GM12892 (cell line): ENCODE data around the gene S100A8.

ENCODE experiments used
- DNase-seq: peaks from one replicate; pipeline ENCODE4 v3.0.0; 2011; ENCODE audit not compliant: insufficient read length
- FAIRE-seq: peaks from 2 replicates; lab custom pipeline; 2011; peaks lifted over from hg19 to GRCh38; lab: Jason Lieb, UNC
- POLR2A ChIP-seq: IDR thresholded peaks from 2 replicates; pipeline ENCODE4 v1.6.1; 2011; ENCODE audit warnings: low read depth, low read length, control low read depth
- POLR2AphosphoS5 ChIP-seq: IDR thresholded peaks from 2 replicates; pipeline ENCODE4 v1.6.1; 2011; ENCODE audit warnings: low read depth, low read length, control low read depth
- TAF1 ChIP-seq: IDR thresholded peaks from 2 replicates; pipeline ENCODE4 v1.6.1; 2011; ENCODE audit warnings: low read depth, mild to moderate bottlenecking, control low read depth, low read length, borderline replicate concordance

S100A8 gene

DNA sequence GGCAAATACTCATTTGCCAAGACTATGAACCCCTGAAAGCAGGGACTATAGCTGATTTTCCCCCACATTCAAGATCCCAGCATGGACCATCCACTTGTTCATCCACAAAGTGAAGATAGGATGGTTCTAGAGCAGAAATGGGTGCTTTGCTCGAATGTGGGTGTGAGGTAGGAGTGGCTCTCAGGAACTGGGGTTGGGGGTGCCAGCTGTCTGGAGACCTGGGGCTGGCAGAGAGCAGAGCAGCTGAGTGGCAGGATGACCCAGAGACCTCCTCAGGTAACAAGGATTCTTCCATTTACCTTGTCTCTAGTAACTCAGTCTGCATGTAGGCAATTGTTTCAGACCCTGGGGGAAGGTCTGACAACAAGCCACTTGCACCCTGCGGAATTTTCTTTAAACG, 27.2 kb downstream of the S100A8 start:
- no peak for FAIRE-seq
- TF ChIP-seq TAF1 (no peak), POLR2AphosphoS5 (no peak), POLR2A (no peak)
- no peak for DNase-seq

DNA sequence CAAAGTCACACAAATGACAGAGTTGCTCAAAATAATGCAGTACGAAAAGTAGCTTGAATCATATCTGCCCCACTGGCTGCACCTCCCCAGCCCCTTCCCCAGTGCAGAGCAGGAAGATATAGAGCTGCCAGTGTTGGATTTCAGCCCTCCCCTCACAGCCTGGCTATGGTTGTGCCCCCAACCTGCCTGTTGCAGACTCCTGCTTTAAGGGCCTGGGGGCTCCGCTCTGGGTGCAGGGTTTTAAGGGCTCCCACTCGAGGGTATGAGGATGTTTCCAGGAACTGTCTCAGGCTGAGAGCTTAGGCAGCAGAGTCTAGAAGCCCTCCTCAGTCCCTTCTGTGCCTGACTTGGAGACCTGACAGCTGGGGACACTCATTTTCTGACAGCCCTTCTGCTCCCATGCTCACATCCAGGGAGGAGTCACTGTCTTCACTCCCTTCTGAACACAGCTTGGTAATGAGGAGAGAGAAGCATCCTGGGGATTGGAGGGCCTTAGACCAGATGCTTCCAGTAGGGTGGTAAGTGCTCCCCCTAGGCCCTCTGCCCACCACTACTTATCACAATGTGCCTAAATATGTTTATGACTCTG, 28.6 kb downstream of the S100A8 start:
- FAIRE-seq (no peak), DNase-seq (no peak)
- TF ChIP-seq POLR2A (no peak), TAF1 (no peak), POLR2AphosphoS5 (no peak)

DNA sequence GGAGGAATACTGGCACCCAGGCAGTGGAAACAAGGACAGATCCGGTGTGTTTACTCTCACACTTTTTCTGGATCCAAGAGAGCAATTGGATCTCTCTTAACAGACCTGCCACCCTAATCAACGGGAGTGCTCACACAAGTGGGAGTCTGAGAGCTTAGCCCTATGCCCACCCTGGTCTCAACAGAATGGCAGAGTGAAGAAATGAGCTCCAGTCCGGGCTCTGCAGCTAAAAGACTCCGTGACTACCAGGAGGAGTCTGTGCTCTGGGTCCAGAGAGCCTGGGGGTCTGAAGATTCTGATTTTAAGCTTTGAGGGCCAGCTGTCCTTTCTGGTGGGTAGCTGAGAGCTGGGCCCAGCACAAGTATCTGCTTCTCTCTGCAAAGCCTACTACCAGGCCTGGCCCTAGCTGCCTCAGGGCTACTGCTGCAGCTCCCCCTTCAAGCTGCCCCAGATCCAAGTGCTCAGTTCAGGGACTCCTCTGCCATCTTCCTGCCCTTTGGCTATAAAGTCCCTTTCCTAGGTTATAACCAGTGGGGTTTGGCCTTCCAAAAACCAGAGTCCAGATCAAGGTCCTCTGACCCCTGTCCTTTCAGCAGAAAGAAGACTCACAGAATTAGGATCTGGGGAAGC, 29.3 kb downstream of the S100A8 start:
- TF ChIP-seq TAF1 = no peak
- no peak for FAIRE-seq
- no peak for DNase-seq

DNA sequence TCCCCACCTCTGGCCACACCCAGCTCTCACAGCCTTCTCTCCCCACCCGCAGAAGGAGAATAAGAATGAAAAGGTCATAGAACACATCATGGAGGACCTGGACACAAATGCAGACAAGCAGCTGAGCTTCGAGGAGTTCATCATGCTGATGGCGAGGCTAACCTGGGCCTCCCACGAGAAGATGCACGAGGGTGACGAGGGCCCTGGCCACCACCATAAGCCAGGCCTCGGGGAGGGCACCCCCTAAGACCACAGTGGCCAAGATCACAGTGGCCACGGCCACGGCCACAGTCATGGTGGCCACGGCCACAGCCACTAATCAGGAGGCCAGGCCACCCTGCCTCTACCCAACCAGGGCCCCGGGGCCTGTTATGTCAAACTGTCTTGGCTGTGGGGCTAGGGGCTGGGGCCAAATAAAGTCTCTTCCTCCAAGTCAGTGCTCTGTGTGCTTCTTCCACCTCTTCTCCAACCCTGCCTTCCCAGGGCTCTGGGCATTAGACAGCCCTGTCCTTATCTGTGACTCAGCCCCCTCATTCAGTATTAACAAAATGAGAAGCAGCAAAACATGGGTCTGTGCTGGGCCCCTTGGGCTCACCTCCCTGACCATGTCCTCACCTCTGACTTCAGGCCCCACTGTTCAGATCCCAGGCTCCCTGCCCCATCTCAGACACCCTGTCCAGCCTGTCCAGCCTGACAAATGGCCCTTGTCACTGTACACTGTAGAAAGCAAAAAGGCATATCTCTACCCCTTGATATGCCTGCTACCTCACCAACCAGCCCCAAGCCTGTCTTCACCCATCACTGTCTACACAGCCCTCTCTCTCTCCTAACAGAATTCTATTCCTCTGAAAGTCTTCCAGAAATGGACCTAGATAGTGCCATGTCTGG, 30.0 kb downstream of the S100A8 start:
- no peak for DNase-seq
- no peak for TF ChIP-seq POLR2A
- no peak for TF ChIP-seq TAF1
- TF ChIP-seq POLR2AphosphoS5 = no peak
- FAIRE-seq = no peak

DNA sequence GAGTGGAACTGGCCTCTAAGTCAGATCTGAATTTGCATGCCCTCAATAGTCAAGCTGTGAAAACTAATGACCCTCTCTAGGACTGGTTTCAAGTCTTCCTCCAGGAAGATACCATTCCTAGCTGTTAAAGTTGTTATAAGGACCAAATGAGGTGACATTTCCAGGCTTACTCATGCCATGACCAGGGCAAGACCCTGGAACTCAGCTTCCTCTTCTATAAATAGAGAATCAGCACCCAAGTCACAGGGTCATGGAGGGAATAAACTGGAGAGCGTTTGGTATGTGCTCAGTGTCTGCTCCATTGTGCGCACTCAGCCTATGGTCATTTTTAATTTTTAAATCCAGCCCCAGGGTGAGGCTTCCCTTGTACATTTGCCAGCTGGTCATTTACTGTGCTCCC, 30.7 kb downstream of the S100A8 start:
- TF ChIP-seq TAF1 (no peak), POLR2AphosphoS5 (no peak), POLR2A (no peak)
- FAIRE-seq (no peak), DNase-seq (no peak)

DNA sequence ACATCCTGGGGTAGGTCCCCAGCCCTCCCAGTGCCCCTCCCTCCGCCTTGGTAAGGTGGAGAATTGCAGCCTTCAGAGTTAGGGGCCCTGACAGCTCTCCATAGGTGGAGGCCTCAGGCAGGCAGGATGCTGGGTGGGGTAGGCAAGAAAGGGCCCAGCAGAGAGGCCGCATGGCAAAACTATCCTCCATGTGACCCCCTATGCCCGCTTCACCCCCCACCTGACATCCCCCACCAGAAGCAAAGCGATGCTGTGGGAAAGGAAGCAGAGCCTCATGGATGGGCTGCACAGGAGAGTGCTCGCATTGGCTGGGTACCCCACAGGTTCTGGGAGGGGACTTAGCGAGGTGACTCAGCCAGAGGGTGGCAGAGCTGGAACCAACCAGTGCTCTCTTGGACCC, 31.6 kb downstream of the S100A8 start:
- DNase-seq (no peak), FAIRE-seq (no peak)
- TF ChIP-seq POLR2A (no peak), POLR2AphosphoS5 (no peak), TAF1 (no peak)

DNA sequence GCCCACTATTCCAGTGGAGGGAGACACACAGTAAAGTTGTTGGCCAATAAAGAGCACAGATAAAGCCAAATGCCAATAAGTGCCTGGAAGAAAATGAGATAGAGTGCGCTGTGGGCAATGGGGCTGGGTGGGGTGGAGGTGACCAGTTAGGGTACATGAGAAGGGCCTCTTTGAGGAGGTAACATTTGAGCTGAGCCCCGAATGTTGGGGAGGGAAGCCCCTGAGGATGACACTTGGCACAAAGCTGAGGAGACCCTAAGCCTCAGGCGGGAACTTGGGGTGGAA, 32.2 kb downstream of the S100A8 start:
- FAIRE-seq = no peak

DNA sequence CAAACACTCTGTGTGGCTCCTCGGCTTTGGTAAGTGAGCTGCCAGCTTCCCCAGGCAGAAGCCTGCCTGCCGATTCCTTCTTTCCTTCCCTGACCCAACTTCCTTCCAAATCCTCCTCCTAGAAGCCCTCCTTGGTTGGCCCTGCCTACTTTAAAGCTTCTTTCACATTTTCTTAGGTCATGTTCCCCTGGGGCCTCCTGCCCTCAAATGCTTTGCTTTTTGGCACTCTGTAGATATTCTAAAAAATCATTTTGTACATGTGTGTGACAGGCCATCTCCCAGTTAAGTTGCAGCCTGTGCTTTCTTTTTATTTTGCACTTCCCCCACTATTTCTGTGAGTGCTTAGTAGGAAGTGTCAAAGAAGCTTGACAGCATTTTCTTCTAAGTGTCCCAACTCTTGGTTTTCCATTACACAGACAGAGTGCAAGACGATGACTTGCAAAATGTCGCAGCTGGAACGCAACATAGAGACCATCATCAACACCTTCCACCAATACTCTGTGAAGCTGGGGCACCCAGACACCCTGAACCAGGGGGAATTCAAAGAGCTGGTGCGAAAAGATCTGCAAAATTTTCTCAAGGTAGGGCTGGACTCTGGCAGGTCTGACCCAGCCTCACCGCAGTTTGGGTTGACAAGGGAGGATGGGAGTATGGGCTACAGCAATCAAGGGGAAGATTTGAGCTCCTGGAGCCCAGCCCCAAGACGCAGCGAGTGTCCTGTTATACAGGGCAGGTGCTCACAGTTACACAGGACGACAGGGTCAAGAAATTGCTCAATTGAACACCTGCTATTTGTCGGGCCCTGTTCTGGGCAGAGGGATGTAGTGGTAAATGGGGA, 32.8 kb downstream of the S100A8 start, which contains the start of gene S100A9:
TSS of gene S100A9 (plus strand) at position 2 of the 838 bp plus-strand sequence. CDS start at position 432, 430 bp downstream.
- TF ChIP-seq POLR2A (no peak), TAF1 (no peak), POLR2AphosphoS5 (no peak)

More for the DNA sequence above, 32.2 kb downstream of the S100A8 start:
- no peak for DNase-seq
- no peak for TF ChIP-seq TAF1
- no peak for TF ChIP-seq POLR2A
- TF ChIP-seq POLR2AphosphoS5 = no peak

DNA sequence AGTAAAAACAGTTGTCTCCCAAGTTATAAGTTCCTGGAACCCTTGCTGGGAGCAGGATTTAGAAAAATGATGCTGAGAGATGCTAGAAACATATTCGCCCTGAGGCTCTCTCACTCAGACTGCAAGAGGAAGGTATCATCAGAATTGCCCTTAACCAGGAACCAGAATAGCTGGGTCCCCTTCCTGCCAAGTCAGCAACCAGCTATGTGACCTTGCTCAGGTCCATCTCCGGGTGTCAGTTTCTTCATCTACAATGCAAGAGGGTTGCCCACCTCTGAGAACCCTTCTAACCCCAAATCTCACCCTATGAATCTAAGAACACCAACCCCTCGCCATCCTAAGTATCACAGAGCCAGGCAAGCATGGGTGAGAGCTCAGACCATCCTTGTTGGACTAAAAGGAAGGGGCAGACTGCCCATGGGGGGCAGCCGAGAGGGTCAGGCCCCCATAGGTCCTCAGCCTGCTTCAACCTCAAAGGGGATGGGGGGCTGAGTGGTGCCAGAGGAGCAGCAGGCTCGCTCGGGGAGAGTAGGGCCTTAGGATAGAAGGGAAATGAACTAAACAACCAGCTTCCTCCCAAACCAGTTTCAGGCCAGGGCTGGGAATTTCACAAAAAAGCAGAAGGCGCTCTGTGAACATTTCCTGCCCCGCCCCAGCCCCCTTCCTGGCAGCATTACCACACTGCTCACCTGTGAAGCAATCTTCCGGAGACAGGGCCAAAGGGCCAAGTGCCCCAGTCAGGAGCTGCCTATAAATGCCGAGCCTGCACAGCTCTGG, 33.6 kb downstream of the S100A8 start:
- TF ChIP-seq POLR2A (no peak), POLR2AphosphoS5 (no peak), TAF1 (no peak)
- DNase-seq (no peak), FAIRE-seq (peak; percentile 24)

More for the DNA sequence above, 32.8 kb downstream of the S100A8 start, which contains the start of gene S100A9:
- FAIRE-seq = no peak
- no peak for DNase-seq

DNA sequence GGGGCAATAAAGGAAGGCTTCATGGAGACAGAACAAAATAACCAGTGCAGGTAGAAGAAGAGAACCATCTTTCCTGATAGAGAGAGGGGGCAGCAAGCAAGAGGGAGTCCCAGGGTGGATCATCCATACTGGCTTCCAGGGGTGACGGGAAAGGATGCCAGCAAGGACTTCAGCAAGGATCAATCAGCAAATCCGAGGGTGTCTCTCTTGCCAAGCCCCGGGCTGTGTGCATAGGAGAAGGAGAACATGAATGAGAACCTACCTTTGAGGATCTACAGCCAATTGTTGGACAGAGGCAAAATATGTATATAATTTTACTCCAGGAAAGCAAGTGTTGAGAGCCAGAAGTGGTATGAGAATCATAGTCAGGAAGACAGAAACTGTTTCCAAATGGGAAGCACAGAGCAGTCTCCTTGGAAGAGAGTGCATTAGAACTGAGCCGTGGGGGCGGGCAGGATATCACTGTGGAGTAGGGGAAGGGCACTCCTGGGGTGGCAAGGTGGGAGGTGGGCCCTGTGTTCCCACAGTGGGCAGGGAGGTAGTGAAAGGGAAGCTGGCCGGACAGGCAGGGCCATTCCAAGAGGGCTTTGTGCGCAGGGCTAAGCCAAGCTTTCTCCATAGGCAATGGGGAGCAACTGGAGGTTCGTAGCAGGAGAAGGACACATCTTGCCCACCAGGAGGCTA, 34.3 kb downstream of the S100A8 start:
- TF ChIP-seq TAF1 (no peak), POLR2AphosphoS5 (no peak), POLR2A (no peak)
- DNase-seq (no peak), FAIRE-seq (no peak)
